K562 (cell line): ENCODE results near the gene ADPRH. TPM values are rescaled to one million over a fixed set of nuclear protein-coding genes. Genes with fewer than 3 reads are reported as not detected.

Source experiments
- GMEB1 ChIP-seq: fragments of 250-450 bp; sonication (Bioruptor Pico); IDR thresholded peaks from 2 replicates; pipeline ENCODE4 v1.4.0; 2020; ENCODE audit warnings: mild to moderate bottlenecking
- HMBOX1 ChIP-seq: sonication (generic); IDR thresholded peaks from 2 replicates; pipeline ENCODE4 v1.6.1; 2016
- SPI1 ChIP-seq: IDR thresholded peaks from 2 replicates; pipeline ENCODE4 v1.6.1; 2011; ENCODE audit warnings: low read depth, low read length, control low read depth, borderline replicate concordance
- TBP ChIP-seq: optimal IDR thresholded peaks from 2 replicates; pipeline ENCODE3; 2011; ENCODE audit warnings: low read depth, low read length, improper control_type of control experiment
- ZMIZ1 ChIP-seq, 2 experiments: fragments of 150-350 bp in 1 of 2; IDR thresholded peaks; 2 replicates each; pipeline ENCODE4 v1.6.1; 2012 to 2016; ENCODE audit warnings: low read depth in 2 of 2, low read length in 2 of 2, mild to moderate bottlenecking in 1 of 2, moderate library complexity in 1 of 2
- ZNF277 ChIP-seq: fragments of 250-450 bp; sonication (Bioruptor Pico); IDR thresholded peaks from 2 replicates; pipeline ENCODE4 v1.8.0; 2022; ENCODE audit warnings: inconsistent platforms, mild to moderate bottlenecking, moderate library complexity, borderline replicate concordance
- polyA plus RNA-seq, 8 experiments: library from polyadenylated mRNA; depleted of rRNA in 4 of 8; stranded (reverse) in 5 of 8; unstranded in 3 of 8; fragments of >200 nt; fragmentation: Nextera tagmentation in 2 of 8; fragmentation: Illumina TruSeq in 1 of 8; extraction: Ambion mirVana in 2 of 8; extraction: Trizol in 1 of 8; gene quantifications; 2 replicates each; pipeline versions ENCODE4 v1.2.1 to v1.2.3, GENCODE V29; 2011 to 2014; ENCODE audit warnings: inconsistent platforms in 1 of 8, missing spikeins in 1 of 8
- total RNA-seq, 7 experiments: library from RNA; depleted of rRNA in 6 of 7; stranded (reverse); fragments of >200 nt in 6 of 7; fragmentation: Illumina TruSeq in 2 of 7; extraction: Trizol in 2 of 7; gene quantifications; 2 replicates each; pipeline versions ENCODE4 v1.2.1 to v1.2.3, GENCODE V29; 2011 to 2021; ENCODE audit warnings: low replicate concordance in 1 of 7

Gene ADPRH
- total and polyA plus RNA-seq, 9 of the 15 experiments (the other 6 are each of a cell fraction or from before 2014, with no cell fraction given): 0.01 to 1.4 (median 0.65) TPM

- TF ChIP-seq ZMIZ1 (IDR thresholded peaks at IDR 0.05; ENCODE audit: low read depth in 2 of 2, low read length in 2 of 2) (no peak), ZNF277 (CRISPR knock-in tag) (no peak), HMBOX1 (no peak), GMEB1 (no peak), SPI1 (no peak), TBP (no peak)
These were observed 7.6 kb upstream of the ADPRH start (continued) for GRCh38 chr3:119571688-119572087.
